ENCODE results near the gene PTPRN2.

DNA sequence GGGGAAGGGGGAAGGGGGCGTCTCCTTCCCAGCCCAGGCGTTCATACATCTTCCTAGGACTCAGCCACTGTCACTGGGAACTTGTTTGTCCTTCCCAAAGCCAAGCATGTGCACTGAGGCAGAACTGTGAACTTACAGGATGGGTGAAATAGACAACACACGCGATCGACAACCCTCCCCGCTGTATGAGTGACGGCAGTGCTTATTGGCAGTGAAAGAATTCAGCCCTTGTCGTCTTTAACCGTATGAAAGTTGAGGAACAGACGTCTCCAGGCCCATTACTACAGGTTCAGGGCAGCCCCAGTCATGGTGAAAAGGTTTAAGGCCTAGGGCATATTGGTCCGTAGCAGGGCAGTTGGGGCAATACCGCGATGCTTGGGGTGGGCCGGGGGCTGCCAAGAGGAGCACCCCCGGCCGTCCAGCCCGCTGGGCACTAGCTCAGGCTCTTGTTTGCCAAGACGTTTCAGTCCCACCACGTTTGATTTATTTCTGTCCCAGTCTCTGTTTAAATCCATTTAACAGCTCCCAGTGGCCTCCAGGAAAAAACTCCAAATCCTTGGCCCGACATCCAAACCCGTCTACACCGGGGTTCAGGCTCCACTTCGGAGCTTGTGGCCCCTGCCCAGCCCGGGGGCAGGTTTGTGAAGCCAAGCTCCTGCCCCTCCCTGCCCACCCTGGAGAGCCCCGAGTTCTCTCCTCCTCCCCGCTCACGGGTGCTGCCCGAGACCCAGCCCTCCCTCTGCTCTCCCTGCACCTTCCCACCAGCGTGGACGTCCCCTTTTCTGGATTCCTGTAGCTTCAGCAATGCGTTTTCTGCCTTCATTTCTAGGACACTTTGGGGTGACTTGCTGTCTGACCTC lies 1091.0 kb downstream of the PTPRN2 start:
- TF ChIP-seq JUN (IDR thresholded peaks at IDR 0.05; ENCODE audit: low read depth, low read length) (no peak), POU5F1 (IDR thresholded peaks at IDR 0.05; ENCODE audit: low read depth, low read length) (no peak), POLR2A (IDR thresholded peaks at IDR 0.05; ENCODE audit: control extremely low read depth in 1 of 2, low read depth in 2 of 2, low read length in 2 of 2) (no peak), POLR2AphosphoS5 (IDR thresholded peaks at IDR 0.05; ENCODE audit: low read depth, low read length) (no peak)
- TF ChIP-seq, protein P1, sequence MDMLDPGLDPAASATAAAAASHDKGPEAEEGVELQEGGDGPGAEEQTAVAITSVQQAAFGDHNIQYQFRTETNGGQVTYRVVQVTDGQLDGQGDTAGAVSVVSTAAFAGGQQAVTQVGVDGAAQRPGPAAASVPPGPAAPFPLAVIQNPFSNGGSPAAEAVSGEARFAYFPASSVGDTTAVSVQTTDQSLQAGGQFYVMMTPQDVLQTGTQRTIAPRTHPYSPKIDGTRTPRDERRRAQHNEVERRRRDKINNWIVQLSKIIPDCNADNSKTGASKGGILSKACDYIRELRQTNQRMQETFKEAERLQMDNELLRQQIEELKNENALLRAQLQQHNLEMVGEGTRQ (IDR thresholded peaks at IDR 0.05; ENCODE audit: low read length): no peak

Measured in H1 (cell line).